K562 (cell line): ENCODE data around the gene FEN1. TPM values are rescaled to one million over a fixed set of nuclear protein-coding genes. Genes with fewer than 3 reads are reported as not detected.

Source experiments
- ATAC-seq: fragments of 200-7000 bp; cut with Tn5 transposase; 3 replicates; pipeline ENCODE4 v1.9.1; 2020; ENCODE audit warnings: moderate library complexity
- BruUV-seq: library from RNA; stranded (reverse); fragments of 400-500 nt; replicated peaks from 2 replicates; lab custom pipeline; 2021; lab: Mats Ljungman, UMichigan
- CTCF ChIA-PET: fragments of 300-600 bp; formaldehyde crosslinking; extraction: SDS; loops from one replicate; lab custom pipeline; 2021; ENCODE audit warnings: low intra/inter-chr PET ratio; lab: Yijun Ruan, JAX
- POLR2A ChIA-PET: fragments of 300-600, 350-650 bp; sonication (Branson Sonifier 250); formaldehyde crosslinking; extraction: SDS; loops from one replicate; lab custom pipeline; 2021; ENCODE audit warnings: antibody characterized with exemption, inconsistent platforms; lab: Yijun Ruan, JAX
- DNase-seq, 4 experiments: peaks; one replicate each; pipeline versions ENCODE4 v3.0.0 to v3.0.0-alpha.2; 2011 to 2018; ENCODE audit warnings: low spot score in 3 of 4, mixed read lengths in 3 of 4; ENCODE audit errors: extremely low read depth in 1 of 4
- FAIRE-seq: peaks from 2 replicates; lab custom pipeline; 2011; peaks lifted over from hg19 to GRCh38; lab: Jason Lieb, UNC
- H2AFZ ChIP-seq: 2 replicates; pipeline ENCODE4 v1.6.0; 2011; ENCODE audit warnings: low read depth, low read length, control low read depth, inconsistent platforms
- H3K27ac ChIP-seq: fragments of 200-600 bp; 3 replicates; pipeline ENCODE4 v1.8.0; 2011; ENCODE audit warnings: low read depth, mild to moderate bottlenecking, control low read depth, inconsistent platforms, low read length, moderate library complexity, mixed read lengths; ENCODE audit errors: extremely low read depth
- H3K27me3 ChIP-seq, 2 experiments: fragments of 300-600 bp in 1 of 2; 2 replicates in 1 of 2; 3 replicates in 1 of 2; pipeline versions ENCODE4 v1.6.0 to v1.8.0; 2011; ENCODE audit warnings: inconsistent platforms in 2 of 2, low read length in 2 of 2, mild to moderate bottlenecking in 1 of 2, mixed read lengths in 1 of 2, moderate library complexity in 1 of 2; ENCODE audit not compliant: control insufficient read depth in 2 of 2, insufficient read depth in 2 of 2
- H3K36me3 ChIP-seq: fragments of 300-600 bp; 3 replicates; pipeline ENCODE4 v1.8.0; 2011; ENCODE audit warnings: mild to moderate bottlenecking, low read length, inconsistent platforms; ENCODE audit not compliant: control insufficient read depth, insufficient read depth
- H3K4me1 ChIP-seq, 2 experiments: fragments of 200-600 bp in 1 of 2; replicated peaks in 1 of 2; 2 replicates in 1 of 2; 3 replicates in 1 of 2; pipeline versions ENCODE4 v1.5.1 to v1.8.0; 2011; ENCODE audit warnings: inconsistent platforms in 2 of 2, low read length in 2 of 2, mild to moderate bottlenecking in 1 of 2, mixed read lengths in 1 of 2, moderate library complexity in 1 of 2; ENCODE audit not compliant: control insufficient read depth in 2 of 2, insufficient read depth in 2 of 2
- H3K4me2 ChIP-seq: 2 replicates; pipeline ENCODE4 v1.6.1; 2011; ENCODE audit warnings: low read length, control low read depth, inconsistent platforms, mixed read lengths; ENCODE audit not compliant: insufficient read depth
- H3K4me3 ChIP-seq: fragments of 200-600 bp; sonication (generic), shearing (Covaris generic); 2 replicates; pipeline ENCODE4 v1.5.1; 2016; ENCODE audit warnings: control low read depth, inconsistent platforms
- H3K79me2 ChIP-seq: fragments of 200-600 bp; 3 replicates; pipeline ENCODE4 v1.8.0; 2011; ENCODE audit warnings: low read length, inconsistent platforms; ENCODE audit not compliant: control insufficient read depth, insufficient read depth
- H3K9ac ChIP-seq, 2 experiments: 2 replicates each; pipeline versions ENCODE4 v1.6.0 to v1.6.1; 2011; ENCODE audit warnings: low read depth in 2 of 2, low read length in 2 of 2, control low read depth in 1 of 2, inconsistent platforms in 1 of 2, mild to moderate bottlenecking in 1 of 2, mixed read lengths in 1 of 2; ENCODE audit not compliant: insufficient read depth in 1 of 2
- H3K9me1 ChIP-seq: one replicate; pipeline ENCODE4 v1.6.0; 2011; ENCODE audit warnings: inconsistent platforms, mild to moderate bottlenecking, low read length, moderate library complexity; ENCODE audit not compliant: control insufficient read depth, insufficient read depth
- H3K9me3 ChIP-seq: replicated peaks from 2 replicates; pipeline ENCODE4 v1.5.1; 2011; ENCODE audit warnings: low read depth, low read length, inconsistent platforms; ENCODE audit not compliant: control insufficient read depth, insufficient read depth
- H4K20me1 ChIP-seq: replicated peaks from 2 replicates; pipeline ENCODE4 v1.6.1; 2011; ENCODE audit warnings: low read length, inconsistent platforms, mixed read lengths; ENCODE audit not compliant: control insufficient read depth, insufficient read depth
- SMARCA5 ChIP-seq: fragments of 450-650 bp; IDR thresholded peaks from 2 replicates; pipeline ENCODE4 v1.6.1; 2016
- TCFL5 ChIP-seq: fragments of 250-450 bp; sonication (Bioruptor Pico); conservative IDR thresholded peaks from 2 replicates; pipeline ENCODE4 v1.6.1; 2021; ENCODE audit warnings: mild to moderate bottlenecking, moderate library complexity, matching md5 sums
- ZNF143 ChIP-seq: sonication (generic); formaldehyde crosslinking; IDR thresholded peaks from 2 replicates; pipeline ENCODE4 v1.9.0; 2022; ENCODE audit warnings: mild to moderate bottlenecking, missing genetic modification reagents
- ZNF384 ChIP-seq: IDR thresholded peaks from 2 replicates; pipeline ENCODE4 v1.6.1; 2012; ENCODE audit warnings: low read depth, low read length, improper control_type of control experiment
- WGBS: fragments of 100-300 bp; shearing (Covaris generic); methylation state at CpG from one replicate; pipeline ENCODE4 v1.1.6; 2016; ENCODE audit warnings: low coverage, mixed read lengths; ENCODE audit not compliant: insufficient coverage; ENCODE audit errors: missing lambda C conversion rate; 5-methylcytosine and 5-hydroxymethylcytosine counted together
- in situ Hi-C: fragments of 300-500 bp; cut with MboI; formaldehyde crosslinking; loops from 4 replicates; pipeline ENCODE4 v1.15.0; 2018; ENCODE audit warnings: inconsistent platforms, mixed read lengths
- intact Hi-C: fragments of 100-400 bp; cut with micrococcal nuclease; formaldehyde crosslinking; loops from 2 replicates; pipeline ENCODE4 v1.14.2; 2022
- polyA plus RNA-seq, 8 experiments: library from polyadenylated mRNA; depleted of rRNA in 4 of 8; stranded (reverse) in 5 of 8; unstranded in 3 of 8; fragments of >200 nt; fragmentation: Nextera tagmentation in 2 of 8; fragmentation: Illumina TruSeq in 1 of 8; extraction: Ambion mirVana in 2 of 8; extraction: Trizol in 1 of 8; gene quantifications; 2 replicates each; pipeline versions ENCODE4 v1.2.1 to v1.2.3, GENCODE V29; 2011 to 2014; ENCODE audit warnings: inconsistent platforms in 1 of 8, missing spikeins in 1 of 8
- total RNA-seq, 7 experiments: library from RNA; depleted of rRNA in 6 of 7; stranded (reverse); fragments of >200 nt in 6 of 7; fragmentation: Illumina TruSeq in 2 of 7; extraction: Trizol in 2 of 7; gene quantifications; 2 replicates each; pipeline versions ENCODE4 v1.2.1 to v1.2.3, GENCODE V29; 2011 to 2021; ENCODE audit warnings: low replicate concordance in 1 of 7
- TF ChIP-seq, protein P1 (sequence below): fragments of 450-650 bp; formaldehyde crosslinking; IDR thresholded peaks from 2 replicates; pipeline ENCODE4 v1.4.0; 2020; ENCODE audit warnings: mild to moderate bottlenecking, moderate library complexity
- TF ChIP-seq, protein P2 (sequence below): fragments of 450-650 bp; formaldehyde crosslinking; conservative IDR thresholded peaks from 2 replicates; pipeline ENCODE4 v1.4.0; 2022; ENCODE audit warnings: mild to moderate bottlenecking, missing genetic modification characterization

Gene FEN1
- total and polyA plus RNA-seq, 9 of the 15 experiments (the other 6 are each of a cell fraction or from before 2014, with no cell fraction given): 58.1 to 156 (median 137) TPM

DNA sequence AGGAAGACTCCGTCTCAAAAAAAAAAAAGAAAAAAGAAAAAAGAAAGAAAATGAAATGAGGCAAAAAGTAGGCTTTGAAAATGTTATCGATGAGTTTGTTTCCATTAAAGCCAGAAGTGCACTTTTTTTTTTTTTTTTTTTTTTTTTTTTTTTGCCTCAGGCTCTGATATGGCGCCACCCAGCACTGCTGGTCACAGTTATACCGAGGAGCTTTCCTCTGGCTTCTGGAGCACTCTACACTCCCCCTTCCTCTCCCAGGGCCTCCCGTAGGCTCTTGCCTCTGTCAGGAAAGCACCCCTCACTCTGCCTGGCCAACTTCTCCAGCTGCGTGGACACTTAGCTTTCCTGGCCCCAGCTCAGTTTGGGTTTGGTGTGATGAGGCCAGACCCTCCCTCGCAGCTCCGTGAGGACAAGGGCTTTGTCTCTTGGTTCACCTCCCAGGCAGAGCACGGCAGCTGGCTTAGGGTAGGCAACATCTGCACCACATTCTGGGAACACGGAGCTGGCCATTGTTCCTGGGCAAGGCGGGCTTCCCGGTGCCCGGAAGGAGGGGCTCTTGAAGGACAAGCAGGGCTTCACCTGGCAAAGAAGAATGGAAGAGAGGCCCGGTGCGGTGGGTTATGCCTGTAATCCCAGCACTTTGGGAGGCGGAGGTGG, 52.3 kb downstream of the FEN1 start:
- peak overlapping the region; percentile 10; the same call in 1 of the 3 replicates for H3K27ac ChIP-seq
- no peaks in the 10 kb centered on the region for H3K9me3 ChIP-seq
- ATAC-seq (peak; percentile 52), FAIRE-seq (no peak), DNase-seq (no peak)
- no TSS peak for BruUV-seq
- no peaks in the 10 kb centered on the region for H3K27me3 ChIP-seq
- H2AFZ ChIP-seq: peak overlapping the region; percentile 72
- TF ChIP-seq, protein P1, sequence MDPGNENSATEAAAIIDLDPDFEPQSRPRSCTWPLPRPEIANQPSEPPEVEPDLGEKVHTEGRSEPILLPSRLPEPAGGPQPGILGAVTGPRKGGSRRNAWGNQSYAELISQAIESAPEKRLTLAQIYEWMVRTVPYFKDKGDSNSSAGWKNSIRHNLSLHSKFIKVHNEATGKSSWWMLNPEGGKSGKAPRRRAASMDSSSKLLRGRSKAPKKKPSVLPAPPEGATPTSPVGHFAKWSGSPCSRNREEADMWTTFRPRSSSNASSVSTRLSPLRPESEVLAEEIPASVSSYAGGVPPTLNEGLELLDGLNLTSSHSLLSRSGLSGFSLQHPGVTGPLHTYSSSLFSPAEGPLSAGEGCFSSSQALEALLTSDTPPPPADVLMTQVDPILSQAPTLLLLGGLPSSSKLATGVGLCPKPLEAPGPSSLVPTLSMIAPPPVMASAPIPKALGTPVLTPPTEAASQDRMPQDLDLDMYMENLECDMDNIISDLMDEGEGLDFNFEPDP (CRISPR knock-in tag): no peak
- TF ChIP-seq ZNF384: peak; percentile 91
- TF ChIP-seq TCFL5 (CRISPR knock-in tag): no peak
- no peak for TF ChIP-seq SMARCA5
- TF ChIP-seq, protein P2, sequence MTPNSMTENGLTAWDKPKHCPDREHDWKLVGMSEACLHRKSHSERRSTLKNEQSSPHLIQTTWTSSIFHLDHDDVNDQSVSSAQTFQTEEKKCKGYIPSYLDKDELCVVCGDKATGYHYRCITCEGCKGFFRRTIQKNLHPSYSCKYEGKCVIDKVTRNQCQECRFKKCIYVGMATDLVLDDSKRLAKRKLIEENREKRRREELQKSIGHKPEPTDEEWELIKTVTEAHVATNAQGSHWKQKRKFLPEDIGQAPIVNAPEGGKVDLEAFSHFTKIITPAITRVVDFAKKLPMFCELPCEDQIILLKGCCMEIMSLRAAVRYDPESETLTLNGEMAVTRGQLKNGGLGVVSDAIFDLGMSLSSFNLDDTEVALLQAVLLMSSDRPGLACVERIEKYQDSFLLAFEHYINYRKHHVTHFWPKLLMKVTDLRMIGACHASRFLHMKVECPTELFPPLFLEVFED (CRISPR knock-in tag): no peak
- no peak for TF ChIP-seq ZNF143 (CRISPR knock-in tag)
- H3K36me3 ChIP-seq: peaks cover 16% of the 10 kb centered on the region; the same call in 2 of the 3 replicates
- no peak overlapping the region for H3K4me3 ChIP-seq
- no peaks in the 10 kb centered on the region for H4K20me1 ChIP-seq
- peaks cover 30 to 40% of the 10 kb centered on the region in 2 experiments; a peak in 4 of 5 replicates for H3K4me1 ChIP-seq
- H3K9me1 ChIP-seq: no peaks in the 10 kb centered on the region
- intact Hi-C loops: no loop called here
- ChIA-PET POLR2A (no interaction called here), CTCF (no interaction called here)
- no peak overlapping the region for H3K4me2 ChIP-seq
- in situ Hi-C loops: no loop called here
- no peaks in the 10 kb centered on the region for H3K79me2 ChIP-seq
- WGBS: 90% methylated on average over 13 of the region's 16 CpGs
- peak overlapping the region in 1 of 2 experiments; percentile 81; a peak in 1 of 4 replicates for H3K9ac ChIP-seq
